Esophagus squamous epithelium (tissue), 5 donors: ENCODE results near the gene PRSS27. TPM values are rescaled to one million over a fixed set of nuclear protein-coding genes. Genes with fewer than 3 reads are reported as not detected.

Experiments used
- DNase-seq: peaks from one replicate; lab custom pipeline; 2025; lab: John Stamatoyannopoulos, UW
- H3K27ac ChIP-seq, 4 donors: fragments of 200-600 bp; sonication (generic); one replicate each; pipeline ENCODE4 v1.5.1; 2016 to 2019; ENCODE audit warnings: mild to moderate bottlenecking in 1 of 4
- H3K27me3 ChIP-seq, 4 donors: fragments of 200-600 bp; sonication (generic); 1 replicate in 3 of 4; 2 replicates in 1 of 4; pipeline versions ENCODE4 v1.5.1 to v1.6.0; 2017 to 2021; ENCODE audit warnings: antibody characterized with exemption in 1 of 4
- H3K36me3 ChIP-seq, 3 donors: fragments of 200-600 bp; sonication (generic); one replicate each; pipeline ENCODE4 v1.5.1; 2016 to 2019
- H3K4me1 ChIP-seq, 3 donors: fragments of 200-600 bp; sonication (generic); one replicate each; pipeline ENCODE4 v1.5.1; 2017 to 2019
- H3K4me3 ChIP-seq, 4 donors: fragments of 200-600 bp; sonication (generic); 1 replicate in 3 of 4; 2 replicates in 1 of 4; pipeline ENCODE4 v1.5.1; 2016 to 2019; ENCODE audit warnings: mild to moderate bottlenecking in 2 of 4, moderate library complexity in 1 of 4
- H3K9me3 ChIP-seq, 3 donors: fragments of 200-600 bp; sonication (generic); one replicate each; pipeline ENCODE4 v1.5.1; 2016 to 2019
- POLR2A ChIP-seq, 4 donors: fragments of 450-650 bp; IDR thresholded peaks; one replicate each; pipeline ENCODE4 v1.6.1; 2017; ENCODE audit warnings: antibody characterized with exemption in 4 of 4, mild to moderate bottlenecking in 4 of 4, moderate library complexity in 3 of 4
- WGBS, 2 donors: methylation state at CpG; one replicate each; pipeline ENCODE4 v1.1.5; 2018; 5-methylcytosine and 5-hydroxymethylcytosine counted together
- intact Hi-C: fragments of 100-400 bp; cut with DNase I; formaldehyde crosslinking; loops from one replicate; pipeline ENCODE4 v1.15.0; 2022
- total RNA-seq, 4 donors: library from RNA; depleted of rRNA; stranded (reverse); fragments of >200 nt; gene quantifications; one replicate each; pipeline ENCODE4 v1.1.0, GENCODE V29; 2016
- TF ChIP-seq, protein P1 (sequence below), 6 experiments: fragments of 450-650 bp in 4 of 6; fragments of 200-600 bp in 2 of 6; sonication (generic) in 2 of 6; IDR thresholded peaks; one replicate each; pipeline ENCODE4 v1.5.1; 2016 to 2019; ENCODE audit warnings: antibody characterized with exemption in 6 of 6, mild to moderate bottlenecking in 4 of 6, moderate library complexity in 4 of 6
- donor health status: DM: yes; HTN: yes; CAD: no.

PRSS27 gene
- total RNA-seq, 4 donors from 2014 or later = 188 to 463 (median 228) TPM

DNA sequence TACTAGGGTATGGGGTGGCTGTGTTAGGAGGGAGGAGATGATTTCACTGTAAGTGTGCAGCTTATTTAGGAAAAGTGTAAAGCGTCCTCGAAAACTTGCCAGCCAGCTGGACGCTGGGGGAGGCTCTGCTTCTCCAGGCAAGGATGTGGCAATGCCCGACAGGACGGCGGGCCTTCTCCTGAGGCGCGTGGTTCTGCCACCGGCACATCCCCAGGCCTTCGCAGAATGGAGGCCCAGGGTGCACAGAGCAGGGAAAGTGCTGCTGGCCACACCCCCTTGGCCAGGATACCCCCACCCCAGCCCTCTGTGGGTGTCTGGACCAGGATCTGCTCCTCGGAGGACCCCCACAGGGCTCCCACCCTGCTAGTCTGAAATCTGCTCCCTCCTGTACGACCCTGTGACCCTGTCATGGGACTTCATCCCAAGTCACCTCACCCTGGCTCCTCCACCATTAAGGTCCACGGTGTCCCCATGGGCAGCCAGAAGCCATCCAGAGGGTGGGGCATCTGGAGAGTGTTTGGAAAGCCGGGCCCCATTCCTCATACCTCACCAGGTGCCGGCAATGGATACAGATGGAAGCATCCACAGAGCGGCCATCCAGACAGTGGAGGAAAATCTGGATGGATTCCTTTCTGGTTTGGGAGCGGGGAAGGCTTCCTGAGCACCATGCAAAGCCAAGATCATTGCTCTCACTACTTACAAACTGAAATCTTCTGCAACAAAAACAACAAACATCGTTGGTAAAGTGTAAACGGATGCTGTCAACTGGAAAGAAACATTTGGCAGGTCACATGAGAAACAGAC is 23.2 kb upstream of the PRSS27 start:
- WGBS, 2 donors = 83 to 87% methylated on average over 7 to 14 of the region's 19 CpGs
- H3K27ac ChIP-seq = no peak overlapping the region
- H3K9me3 ChIP-seq = no peaks in the 10 kb centered on the region
- H3K4me3 ChIP-seq = no peak overlapping the region
- no peak for DNase-seq
- H3K4me1 ChIP-seq = peaks cover 0 to 18% (median 4%) of the 10 kb centered on the region in 3 donors
- H3K27me3 ChIP-seq = peaks cover 0 to 22% (median 0%) of the 10 kb centered on the region in 4 donors
- no peak for TF ChIP-seq POLR2A (IDR thresholded peaks at IDR 0.05)
- TF ChIP-seq, protein P1, sequence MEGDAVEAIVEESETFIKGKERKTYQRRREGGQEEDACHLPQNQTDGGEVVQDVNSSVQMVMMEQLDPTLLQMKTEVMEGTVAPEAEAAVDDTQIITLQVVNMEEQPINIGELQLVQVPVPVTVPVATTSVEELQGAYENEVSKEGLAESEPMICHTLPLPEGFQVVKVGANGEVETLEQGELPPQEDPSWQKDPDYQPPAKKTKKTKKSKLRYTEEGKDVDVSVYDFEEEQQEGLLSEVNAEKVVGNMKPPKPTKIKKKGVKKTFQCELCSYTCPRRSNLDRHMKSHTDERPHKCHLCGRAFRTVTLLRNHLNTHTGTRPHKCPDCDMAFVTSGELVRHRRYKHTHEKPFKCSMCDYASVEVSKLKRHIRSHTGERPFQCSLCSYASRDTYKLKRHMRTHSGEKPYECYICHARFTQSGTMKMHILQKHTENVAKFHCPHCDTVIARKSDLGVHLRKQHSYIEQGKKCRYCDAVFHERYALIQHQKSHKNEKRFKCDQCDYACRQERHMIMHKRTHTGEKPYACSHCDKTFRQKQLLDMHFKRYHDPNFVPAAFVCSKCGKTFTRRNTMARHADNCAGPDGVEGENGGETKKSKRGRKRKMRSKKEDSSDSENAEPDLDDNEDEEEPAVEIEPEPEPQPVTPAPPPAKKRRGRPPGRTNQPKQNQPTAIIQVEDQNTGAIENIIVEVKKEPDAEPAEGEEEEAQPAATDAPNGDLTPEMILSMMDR (IDR thresholded peaks at IDR 0.05) = no peak
- intact Hi-C loops = no loop called here
- H3K36me3 ChIP-seq = no peaks in the 10 kb centered on the region

DNA sequence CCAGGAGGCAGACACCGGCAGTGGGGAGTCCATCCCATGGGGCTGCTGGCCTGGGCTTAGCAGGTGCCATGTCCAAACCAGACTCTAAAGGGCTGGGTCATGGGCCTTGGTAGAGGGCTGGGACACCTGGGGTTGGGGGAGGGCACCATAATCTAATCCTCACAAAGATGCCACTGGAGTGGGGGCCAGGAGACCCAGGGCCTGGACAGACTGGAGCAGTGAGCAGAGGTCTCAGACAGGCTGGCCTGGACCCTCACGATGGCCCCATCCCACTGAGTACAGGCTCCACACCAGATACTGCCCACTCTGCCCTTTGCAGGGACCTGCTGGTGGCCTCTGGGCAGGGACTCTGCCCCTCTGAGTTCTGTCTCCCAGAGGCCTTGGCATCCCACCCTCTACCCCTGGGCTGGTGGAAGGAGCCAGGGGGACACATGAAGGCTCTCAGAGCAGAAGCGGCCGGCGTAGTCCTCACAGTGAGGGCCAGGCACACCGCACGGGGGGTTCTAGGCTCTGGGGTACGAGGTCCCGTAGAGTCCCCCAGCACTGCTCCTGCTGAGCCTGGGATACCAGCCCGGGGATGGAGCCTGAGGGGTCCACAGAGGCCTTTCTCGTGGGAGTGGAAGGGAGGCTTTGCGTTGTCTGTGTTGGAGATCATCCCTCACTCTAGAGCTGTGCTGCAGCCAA is 22.4 kb upstream of the PRSS27 start:
- no peaks in the 10 kb centered on the region for H3K36me3 ChIP-seq
- TF ChIP-seq, protein P1 (IDR thresholded peaks at IDR 0.05) = no peak
- no peak for TF ChIP-seq POLR2A (IDR thresholded peaks at IDR 0.05)
- DNase-seq = no peak
- H3K9me3 ChIP-seq = no peaks in the 10 kb centered on the region
- intact Hi-C loops = no loop called here
- H3K27me3 ChIP-seq = peaks cover 0 to 28% (median 0%) of the 10 kb centered on the region in 4 donors
- no peak overlapping the region for H3K4me3 ChIP-seq
- 83 to 87% methylated on average over 5 to 12 of the region's 12 CpGs for WGBS, 2 donors
- no peak overlapping the region for H3K27ac ChIP-seq
- peaks cover 0 to 18% (median 4%) of the 10 kb centered on the region in 3 donors for H3K4me1 ChIP-seq

DNA sequence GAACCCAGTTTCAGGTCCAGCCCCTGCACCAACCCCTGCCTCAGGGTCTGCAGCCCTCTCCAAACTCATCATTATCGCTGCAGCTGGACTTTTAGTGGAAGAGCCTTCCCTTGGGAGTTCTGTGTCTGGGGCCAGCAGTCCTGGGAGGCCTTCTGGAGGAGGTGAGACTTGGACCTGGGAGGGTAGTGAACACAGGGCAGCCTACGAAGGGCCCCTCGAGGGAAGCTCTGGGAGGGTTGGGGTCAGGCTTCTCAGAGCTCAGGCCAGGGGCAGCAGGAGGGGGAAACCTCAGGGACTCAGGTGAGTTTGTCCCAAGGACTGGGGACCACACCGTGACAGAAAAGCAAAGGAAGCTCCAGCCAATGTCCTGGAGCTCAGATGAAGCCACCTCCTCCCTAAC is 21.1 kb upstream of the PRSS27 start:
- TF ChIP-seq POLR2A (IDR thresholded peaks at IDR 0.05) = no peak
- TF ChIP-seq, protein P1 (IDR thresholded peaks at IDR 0.05) = no peak
- Histone ChIP-seq H3K9me3 (no peaks in the 10 kb centered on the region), H3K27me3 (peaks cover 0 to 34% (median 0%) of the 10 kb centered on the region in 4 donors), H3K4me1 (peaks cover 0 to 18% (median 4%) of the 10 kb centered on the region in 3 donors), H3K36me3 (no peaks in the 10 kb centered on the region), H3K27ac (no peak overlapping the region), H3K4me3 (no peak overlapping the region)
- 100% methylated on average over 2 of the region's 4 CpGs; no CpG with 5 or more reads in 1 of the 2 donors for WGBS, 2 donors
- intact Hi-C loops = no loop called here
- no peak for DNase-seq

DNA sequence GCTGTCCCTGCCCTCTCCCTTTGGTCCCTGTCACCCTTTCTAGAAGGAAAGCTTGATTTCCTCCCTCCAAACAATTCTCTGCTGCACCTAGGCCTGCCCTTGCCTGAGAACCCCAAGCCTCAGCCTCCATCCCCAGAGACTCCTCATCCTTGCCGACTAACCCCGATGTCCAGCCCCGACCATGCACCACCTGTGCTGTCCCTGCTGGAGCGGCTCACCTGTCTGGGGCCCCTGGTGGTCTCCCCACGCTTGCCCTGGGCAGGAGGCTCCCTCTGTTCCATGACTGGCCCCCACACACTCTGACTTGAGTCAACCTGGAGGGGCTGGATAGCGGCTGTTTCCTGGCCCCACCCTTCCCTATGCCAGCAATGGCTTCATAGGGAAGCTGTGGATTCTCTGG is 20.5 kb upstream of the PRSS27 start:
- Histone ChIP-seq H3K4me3 (no peak overlapping the region), H3K36me3 (no peaks in the 10 kb centered on the region), H3K27ac (no peak overlapping the region), H3K4me1 (peaks cover 0 to 18% (median 4%) of the 10 kb centered on the region in 3 donors), H3K27me3 (peaks cover 0 to 34% (median 0%) of the 10 kb centered on the region in 4 donors), H3K9me3 (no peaks in the 10 kb centered on the region)
- 84 to 85% methylated on average over 4 to 6 of the region's 6 CpGs for WGBS, 2 donors
- intact Hi-C loops = no loop called here
- DNase-seq = no peak
- TF ChIP-seq, protein P1 (IDR thresholded peaks at IDR 0.05) = no peak
- no peak for TF ChIP-seq POLR2A (IDR thresholded peaks at IDR 0.05)
